ENCODE data around the gene ZNF630.

GRCh38 chrX:48107717-48108116 lies 36.3 kb upstream of the ZNF630 start:
- TF ChIP-seq TAF1 (IDR thresholded peaks at IDR 0.05; ENCODE audit: low read depth) (no peak), CTCF (IDR thresholded peaks at IDR 0.05; ENCODE audit: poor library complexity, severe bottlenecking) (no peak), RAD21 (conservative IDR thresholded peaks at IDR 0.05) (no peak), EP300 (conservative IDR thresholded peaks at IDR 0.05; ENCODE audit: poor library complexity, severe bottlenecking) (no peak), POLR2AphosphoS5 (IDR thresholded peaks at IDR 0.05) (no peak), SMC3 (conservative IDR thresholded peaks at IDR 0.05; ENCODE audit: poor library complexity) (no peak), REST (IDR thresholded peaks at IDR 0.05; ENCODE audit: borderline replicate concordance) (no peak), EZH2 (IDR thresholded peaks at IDR 0.05; ENCODE audit: borderline replicate concordance, insufficient read depth, low read length, poor library complexity, severe bottlenecking) (no peak)
